BE2C (cell line): Measurements from ENCODE around the gene ARFGEF2.

ENCODE experiments used
- DNase-seq: peaks from one replicate; pipeline ENCODE4 v3.0.0-alpha.2; 2020
- H3K27me3 ChIP-seq: fragments of 250-450 bp; sonication (Bioruptor Pico); 2 replicates; pipeline ENCODE4 v1.5.1; 2020; ENCODE audit warnings: mild to moderate bottlenecking
- H3K36me3 ChIP-seq: fragments of 250-450 bp; sonication (Bioruptor Pico); 2 replicates; pipeline ENCODE4 v1.5.1; 2020; ENCODE audit warnings: mild to moderate bottlenecking
- H3K4me1 ChIP-seq: fragments of 250-450 bp; sonication (Bioruptor Pico); 2 replicates; pipeline ENCODE4 v1.5.1; 2020
- H3K4me3 ChIP-seq: 2 replicates; pipeline ENCODE4 v1.5.1; 2011; ENCODE audit warnings: low read depth, low read length
- H3K9me3 ChIP-seq: fragments of 250-450 bp; sonication (Bioruptor Pico); 2 replicates; pipeline ENCODE4 v1.5.1; 2020
- CTCF ChIP-seq: IDR thresholded peaks from 2 replicates; pipeline ENCODE4 v1.5.1; 2012; ENCODE audit warnings: mild to moderate bottlenecking, low read depth, low read length

Gene ARFGEF2

GRCh38 chr20:48940170-48940569 lies 18.7 kb downstream of the ARFGEF2 start:
- H3K9me3 ChIP-seq, result no peaks in the 10 kb centered on the region
- H3K27me3 ChIP-seq, result no peaks in the 10 kb centered on the region
- no peak for TF ChIP-seq CTCF
- DNase-seq, result no peak
- H3K36me3 ChIP-seq, result peaks cover 8% of the 10 kb centered on the region
- no peak overlapping the region for H3K4me3 ChIP-seq
- H3K4me1 ChIP-seq, result no peaks in the 10 kb centered on the region

GRCh38 chr20:48941467-48941866 lies 20.0 kb downstream of the ARFGEF2 start:
- Histone ChIP-seq H3K4me3 (no peak overlapping the region), H3K9me3 (no peaks in the 10 kb centered on the region), H3K36me3 (peaks cover 12% of the 10 kb centered on the region), H3K4me1 (no peaks in the 10 kb centered on the region), H3K27me3 (no peaks in the 10 kb centered on the region)
- no peak for DNase-seq
- TF ChIP-seq CTCF, result no peak

- Histone ChIP-seq H3K4me1 (no peaks in the 10 kb centered on the region), H3K9me3 (no peaks in the 10 kb centered on the region), H3K4me3 (no peak overlapping the region), H3K27me3 (no peaks in the 10 kb centered on the region), H3K36me3 (peaks cover 17% of the 10 kb centered on the region)
- TF ChIP-seq CTCF, result no peak
- no peak for DNase-seq
Observed at GRCh38 chr20:48942730-48943129, 21.2 kb downstream of the ARFGEF2 start.

GRCh38 chr20:48944663-48945297 lies 23.3 kb downstream of the ARFGEF2 start:
- Histone ChIP-seq H3K36me3 (peaks cover 35% of the 10 kb centered on the region), H3K4me3 (no peak overlapping the region), H3K9me3 (no peaks in the 10 kb centered on the region), H3K4me1 (no peaks in the 10 kb centered on the region), H3K27me3 (no peaks in the 10 kb centered on the region)
- no peak for TF ChIP-seq CTCF
- DNase-seq, result no peak

- Histone ChIP-seq H3K4me3 (no peak overlapping the region), H3K4me1 (no peaks in the 10 kb centered on the region), H3K36me3 (peaks cover 40% of the 10 kb centered on the region), H3K9me3 (no peaks in the 10 kb centered on the region), H3K27me3 (no peaks in the 10 kb centered on the region)
- DNase-seq, result no peak
- TF ChIP-seq CTCF, result no peak
Observed at GRCh38 chr20:48945840-48946514, 24.5 kb downstream of the ARFGEF2 start.

GRCh38 chr20:48948612-48949011 lies 27.1 kb downstream of the ARFGEF2 start:
- no peak for TF ChIP-seq CTCF
- Histone ChIP-seq H3K9me3 (no peaks in the 10 kb centered on the region), H3K4me3 (no peak overlapping the region), H3K36me3 (peaks cover 52% of the 10 kb centered on the region), H3K4me1 (no peaks in the 10 kb centered on the region), H3K27me3 (no peaks in the 10 kb centered on the region)
- DNase-seq, result no peak
